GM11168 (cell line): ENCODE data around the gene HTN1.
"Not testable (repeated sequence)": the region's sequence is repeated elsewhere in the genome, so short reads cannot be mapped to it uniquely, and the experiment has no call there.

Experiments used
- in situ Hi-C: fragments of 300-500 bp; cut with MboI; formaldehyde crosslinking; loops from one replicate; pipeline ENCODE4 v1.12.0; 2022; ENCODE audit warnings: low sequenced_read_pairs; ENCODE audit not compliant: unreplicated experiment

Gene HTN1

GRCh38 chr4:70050138-70050537 lies at the start of gene HTN1:
HTN1 (plus strand) TSS chr4:70050438; CDS start chr4:70053077, 2,639 bp downstream.
- in situ Hi-C loops = not testable (repeated sequence)

- in situ Hi-C loops = no loop called here
Measured at GRCh38 chr4:70000711-70001110, 49.5 kb upstream of the HTN1 start.

- in situ Hi-C loops = no loop called here
Measured at GRCh38 chr4:70002507-70002906, 47.7 kb upstream of the HTN1 start.

- in situ Hi-C loops = no loop called here
Measured at GRCh38 chr4:70008771-70009170, 41.5 kb upstream of the HTN1 start.

GRCh38 chr4:70019006-70019405 lies 31.2 kb upstream of the HTN1 start:
- in situ Hi-C loops = not testable (repeated sequence)

- in situ Hi-C loops = no loop called here
Measured at GRCh38 chr4:70023218-70023617, 27.0 kb upstream of the HTN1 start.

GRCh38 chr4:70027011-70027410 lies 23.2 kb upstream of the HTN1 start:
- in situ Hi-C loops = no loop called here

- in situ Hi-C loops = not testable (repeated sequence)
Measured at GRCh38 chr4:70028159-70028558, 22.1 kb upstream of the HTN1 start, which contains the start of gene HTN3. HTN3 (plus strand) TSS chr4:70028459; CDS start chr4:70030741, 2,282 bp downstream.

GRCh38 chr4:70037559-70037958 lies 12.7 kb upstream of the HTN1 start:
- in situ Hi-C loops = not testable (repeated sequence)

GRCh38 chr4:70039928-70040327 lies 10.3 kb upstream of the HTN1 start:
- in situ Hi-C loops = not testable (repeated sequence)

- in situ Hi-C loops = no loop called here
Measured at GRCh38 chr4:70041652-70042286, 8.5 kb upstream of the HTN1 start.

GRCh38 chr4:70056534-70056933 lies 6.3 kb downstream of the HTN1 start:
- in situ Hi-C loops = not testable (repeated sequence)

- in situ Hi-C loops = no loop called here
Measured at GRCh38 chr4:70057651-70058050, 7.4 kb downstream of the HTN1 start.

GRCh38 chr4:70059149-70059548 lies 8.9 kb downstream of the HTN1 start:
- in situ Hi-C loops = no loop called here

GRCh38 chr4:70062000-70062399 lies 11.8 kb downstream of the HTN1 start:
- in situ Hi-C loops = no loop called here

- in situ Hi-C loops = no loop called here
Measured at GRCh38 chr4:70080205-70080604, 30.0 kb downstream of the HTN1 start.

GRCh38 chr4:70099206-70099605 lies 49.0 kb downstream of the HTN1 start:
- in situ Hi-C loops = no loop called here
